H9 (cell line): ENCODE data around the gene IL1RAP. TPM values are rescaled to one million over a fixed set of nuclear protein-coding genes. Genes with fewer than 3 reads are reported as not detected.

Source experiments
- DNase-seq: peaks from one replicate; pipeline ENCODE4 v3.0.0-alpha.2; 2017
- H2AFZ ChIP-seq: one replicate; pipeline ENCODE4 v1.6.1; 2013; ENCODE audit warnings: mild to moderate bottlenecking, low read length, control low read depth, moderate library complexity
- H2AK5ac ChIP-seq: 2 replicates; pipeline ENCODE4 v1.6.1; 2013; ENCODE audit warnings: low read length, control low read depth, mixed read lengths; ENCODE audit not compliant: insufficient read length
- H2BK120ac ChIP-seq: one replicate; pipeline ENCODE4 v1.6.1; 2013; ENCODE audit warnings: low read depth, mild to moderate bottlenecking, low read length, control low read depth, inconsistent platforms; ENCODE audit not compliant: poor library complexity, severe bottlenecking
- H2BK12ac ChIP-seq: 2 replicates; pipeline ENCODE4 v1.6.1; 2013; ENCODE audit warnings: low read length, control low read depth, mixed read lengths, low read depth; ENCODE audit not compliant: insufficient read length
- H2BK15ac ChIP-seq: 2 replicates; pipeline ENCODE4 v1.6.1; 2013; ENCODE audit warnings: low read depth, low read length, control low read depth
- H2BK20ac ChIP-seq: one replicate; pipeline ENCODE4 v1.6.1; 2013; ENCODE audit warnings: low read depth, mild to moderate bottlenecking, low read length, control low read depth, inconsistent platforms; ENCODE audit not compliant: poor library complexity, severe bottlenecking
- H2BK5ac ChIP-seq: 2 replicates; pipeline ENCODE4 v1.6.1; 2013; ENCODE audit warnings: low read length, control low read depth, mixed read lengths; ENCODE audit not compliant: insufficient read length
- H3K14ac ChIP-seq: 2 replicates; pipeline ENCODE4 v1.6.1; 2013; ENCODE audit warnings: low read length, control low read depth; ENCODE audit not compliant: insufficient read depth
- H3K18ac ChIP-seq: 2 replicates; pipeline ENCODE4 v1.6.1; 2013; ENCODE audit warnings: low read depth, mild to moderate bottlenecking, mixed read lengths, low read length, control low read depth; ENCODE audit not compliant: insufficient read length
- H3K23ac ChIP-seq: 2 replicates; pipeline ENCODE4 v1.6.1; 2013; ENCODE audit warnings: low read length, control low read depth, mixed read lengths, low read depth; ENCODE audit not compliant: insufficient read length
- H3K23me2 ChIP-seq: 2 replicates; pipeline ENCODE4 v1.6.1; 2013; ENCODE audit warnings: low read depth, mild to moderate bottlenecking, mixed read lengths, low read length, control low read depth; ENCODE audit not compliant: insufficient read length, poor library complexity, severe bottlenecking
- H3K27ac ChIP-seq: 2 replicates; pipeline ENCODE4 v1.5.1; 2013; ENCODE audit warnings: low read length, control low read depth, mixed read lengths, low read depth; ENCODE audit not compliant: insufficient read length
- H3K27me3 ChIP-seq: 2 replicates; pipeline ENCODE4 v1.6.1; 2013; ENCODE audit warnings: low read length, control low read depth, inconsistent platforms; ENCODE audit not compliant: insufficient read depth
- H3K4ac ChIP-seq: 2 replicates; pipeline ENCODE4 v1.6.1; 2013; ENCODE audit warnings: low read depth, mild to moderate bottlenecking, control low read depth, inconsistent platforms, low read length, moderate library complexity
- H3K4me1 ChIP-seq: 2 replicates; pipeline ENCODE4 v1.6.1; 2013; ENCODE audit warnings: low read length, control low read depth, inconsistent platforms; ENCODE audit not compliant: insufficient read depth
- H3K4me2 ChIP-seq: 2 replicates; pipeline ENCODE4 v1.6.1; 2013; ENCODE audit warnings: low read length, control low read depth, mixed read lengths; ENCODE audit not compliant: insufficient read length, insufficient read depth
- H3K56ac ChIP-seq: 2 replicates; pipeline ENCODE4 v1.6.1; 2013; ENCODE audit warnings: low read depth, mild to moderate bottlenecking, mixed read lengths, low read length, control low read depth; ENCODE audit not compliant: insufficient read length
- H3K79me1 ChIP-seq: 2 replicates; pipeline ENCODE4 v1.6.1; 2013; ENCODE audit warnings: low read depth, mild to moderate bottlenecking, moderate library complexity, low read length, control low read depth, inconsistent platforms; ENCODE audit not compliant: insufficient read depth, poor library complexity, severe bottlenecking
- H3K79me2 ChIP-seq: 2 replicates; pipeline ENCODE4 v1.6.1; 2013; ENCODE audit warnings: low read length, control low read depth, inconsistent platforms; ENCODE audit not compliant: insufficient read depth
- H3K9ac ChIP-seq: 2 replicates; pipeline ENCODE4 v1.6.1; 2013; ENCODE audit warnings: low read length, control low read depth, mixed read lengths; ENCODE audit not compliant: insufficient read length; ENCODE audit errors: extremely low read depth
- H3K9me3 ChIP-seq: one replicate; pipeline ENCODE4 v1.6.1; 2013; ENCODE audit warnings: low read depth, low read length, inconsistent platforms; ENCODE audit not compliant: control insufficient read depth
- H3T11ph ChIP-seq: one replicate; pipeline ENCODE4 v1.6.1; 2013; ENCODE audit warnings: mild to moderate bottlenecking, low read length, control low read depth, inconsistent platforms
- H4K20me1 ChIP-seq: one replicate; pipeline ENCODE4 v1.6.1; 2013; ENCODE audit not compliant: control insufficient read depth, insufficient read length, insufficient read depth
- H4K5ac ChIP-seq: 2 replicates; pipeline ENCODE4 v1.6.1; 2013; ENCODE audit warnings: low read depth, mild to moderate bottlenecking, mixed read lengths, low read length, control low read depth; ENCODE audit not compliant: insufficient read length
- H4K8ac ChIP-seq: replicated peaks from 2 replicates; pipeline ENCODE4 v1.6.1; 2013; ENCODE audit warnings: low read length, control low read depth, mixed read lengths, low read depth; ENCODE audit not compliant: insufficient read length
- H4K91ac ChIP-seq: 2 replicates; pipeline ENCODE4 v1.6.1; 2013; ENCODE audit warnings: low read depth, mild to moderate bottlenecking, moderate library complexity, mixed read lengths, low read length, control low read depth; ENCODE audit not compliant: insufficient read length
- H3K27ac Mint-ChIP-seq, 3 experiments: 2 replicates in 2 of 3; 3 replicates in 1 of 3; pipeline ENCODE4 v1.8.0; 2020 to 2021; ENCODE audit warnings: mixed read lengths in 3 of 3, mild to moderate bottlenecking in 1 of 3, moderate library complexity in 1 of 3
- H3K27me3 Mint-ChIP-seq: 2 replicates; pipeline ENCODE4 v1.8.0; 2021; ENCODE audit warnings: low read depth, mild to moderate bottlenecking, moderate library complexity, mixed read lengths
- H3K36me3 Mint-ChIP-seq, 3 experiments: 2 replicates in 2 of 3; 3 replicates in 1 of 3; pipeline ENCODE4 v1.8.0; 2020 to 2021; ENCODE audit warnings: low read depth in 3 of 3, mixed read lengths in 3 of 3; ENCODE audit not compliant: insufficient read depth in 1 of 3
- H3K4me1 Mint-ChIP-seq, 2 experiments: 2 replicates each; pipeline ENCODE4 v1.8.0; 2020; ENCODE audit warnings: mixed read lengths in 2 of 2
- H3K4me3 Mint-ChIP-seq, 2 experiments: 2 replicates in 1 of 2; 3 replicates in 1 of 2; pipeline ENCODE4 v1.8.0; 2020 to 2021; ENCODE audit warnings: mild to moderate bottlenecking in 2 of 2, mixed read lengths in 2 of 2, moderate library complexity in 1 of 2
- H3K9me3 Mint-ChIP-seq, 2 experiments: 2 replicates in 1 of 2; 3 replicates in 1 of 2; pipeline ENCODE4 v1.8.0; 2020; ENCODE audit warnings: mild to moderate bottlenecking in 2 of 2, mixed read lengths in 2 of 2, moderate library complexity in 1 of 2
- CTCF ChIP-seq: fragments of 200-600 bp; sonication (generic); conservative IDR thresholded peaks from 3 replicates; pipeline ENCODE4 v1.8.0; 2021; ENCODE audit warnings: antibody characterized with exemption, mild to moderate bottlenecking
- WGBS: extraction: QIAGEN DNeasy Blood & Tissue Kit; methylation state at CpG from one replicate; pipeline ENCODE4 v1.1.7; 2013; ENCODE audit warnings: missing lambda C conversion rate, low lambda C conversion rate, mixed read lengths; ENCODE audit not compliant: insufficient read length; ENCODE audit errors: extremely low coverage; 5-methylcytosine and 5-hydroxymethylcytosine counted together
- total RNA-seq: library from RNA; stranded (reverse); gene quantifications from 2 replicates; pipeline ENCODE4 v1.2.1, GENCODE V29; 2021

The IL1RAP gene
- total RNA-seq, 1 experiment from 2014 or later, result 4.6 TPM

DNA sequence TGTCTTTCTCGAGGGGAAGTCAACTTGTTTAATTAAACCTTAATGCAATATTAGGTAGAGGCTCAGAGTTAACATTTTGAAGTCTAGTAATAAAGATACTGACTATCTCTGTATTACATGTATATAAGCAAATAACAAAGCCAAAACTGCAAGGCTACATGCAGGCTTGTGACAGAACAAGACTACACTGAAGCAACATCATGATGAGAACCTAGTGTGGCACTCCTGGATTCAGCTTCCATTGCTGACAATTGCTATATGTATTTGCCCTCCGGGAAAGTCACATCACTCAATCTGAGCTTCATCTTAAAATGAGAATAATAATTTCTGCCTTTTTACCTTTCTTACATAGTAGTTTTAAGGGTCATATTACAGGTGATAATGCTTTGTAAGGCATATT, 15.6 kb upstream of the IL1RAP start:
- no peak for TF ChIP-seq CTCF
- Histone ChIP-seq H3K56ac (no peak overlapping the region), H2BK5ac (no peak overlapping the region), H3K27me3 (no peaks in the 10 kb centered on the region), H4K8ac (no peak overlapping the region), H2AK5ac (no peak overlapping the region), H3K79me1 (no peaks in the 10 kb centered on the region), H4K20me1 (no peaks in the 10 kb centered on the region), H2BK20ac (no peak overlapping the region), H2BK15ac (no peak overlapping the region), H3K23me2 (no peaks in the 10 kb centered on the region), H4K91ac (no peak overlapping the region), H3K9ac (no peak overlapping the region), H2BK12ac (no peak overlapping the region), H4K5ac (no peak overlapping the region), H3K14ac (no peak overlapping the region), H3K9me3 (no peaks in the 10 kb centered on the region), H2AFZ (no peak overlapping the region), H3K23ac (no peak overlapping the region), H3K79me2 (no peaks in the 10 kb centered on the region), H2BK120ac (no peak overlapping the region), H3K18ac (no peak overlapping the region), H3T11ph (no peak overlapping the region), H3K4me2 (no peak overlapping the region), H3K4ac (no peak overlapping the region), H3K4me1 (no peaks in the 10 kb centered on the region), H3K27ac (no peak overlapping the region)
- no CpG with 5 or more reads among the region's 2 CpGs for WGBS
- Mint-ChIP-seq H3K36me3 (no peaks in the 10 kb centered on the region), H3K27ac (no peak overlapping the region), H3K9me3 (no peaks in the 10 kb centered on the region), H3K4me3 (no peak overlapping the region), H3K27me3 (no peaks in the 10 kb centered on the region), H3K4me1 (peaks cover 0 to 3% of the 10 kb centered on the region in 2 experiments; a peak in 1 of 4 replicates)
- no peak for DNase-seq
